ENCODE measurements around the gene OR4D10. TPM values are rescaled to one million over a fixed set of nuclear protein-coding genes. Genes with fewer than 3 reads are reported as not detected.

OR4D10 gene
- total RNA-seq, 1 experiment from 2014 or later, result not detected

GRCh38 chr11:59456661-59457060, 16.5 kb upstream of the OR4D10 start, which contains the start of gene OR4D6:
OR4D6 (plus strand) TSS chr11:59456961; CDS start chr11:59456961, 0 bp downstream.
- ChIA-PET CTCF (no interaction called here), POLR2A (no interaction called here)
- DNase-seq, result no peak
- Histone ChIP-seq H3K4me3 (ENCODE audit: low read depth, low read length) (no peak within 1 kb of the TSS), H3K9me3 (peaks cover 5% of the 10 kb centered on the region), H3K36me3 (ENCODE audit: control insufficient read depth, insufficient read depth, low read length) (no peaks in the 10 kb centered on the region), H3K4me1 (no peaks in the 10 kb centered on the region), H3K27me3 (replicated peaks; ENCODE audit: control insufficient read depth, insufficient read depth, low read length) (no peaks in the 10 kb centered on the region)
- no peaks in the 10 kb centered on the region for H3K36me3 Mint-ChIP-seq (ENCODE audit: insufficient read depth, unreplicated experiment)
- peaks cover 6% of the 10 kb centered on the region for H3K27me3 Mint-ChIP-seq (ENCODE audit: insufficient read depth, unreplicated experiment)
- no peak within 1 kb of the TSS for H3K27ac Mint-ChIP-seq (ENCODE audit: unreplicated experiment)
- TF ChIP-seq, protein P1, sequence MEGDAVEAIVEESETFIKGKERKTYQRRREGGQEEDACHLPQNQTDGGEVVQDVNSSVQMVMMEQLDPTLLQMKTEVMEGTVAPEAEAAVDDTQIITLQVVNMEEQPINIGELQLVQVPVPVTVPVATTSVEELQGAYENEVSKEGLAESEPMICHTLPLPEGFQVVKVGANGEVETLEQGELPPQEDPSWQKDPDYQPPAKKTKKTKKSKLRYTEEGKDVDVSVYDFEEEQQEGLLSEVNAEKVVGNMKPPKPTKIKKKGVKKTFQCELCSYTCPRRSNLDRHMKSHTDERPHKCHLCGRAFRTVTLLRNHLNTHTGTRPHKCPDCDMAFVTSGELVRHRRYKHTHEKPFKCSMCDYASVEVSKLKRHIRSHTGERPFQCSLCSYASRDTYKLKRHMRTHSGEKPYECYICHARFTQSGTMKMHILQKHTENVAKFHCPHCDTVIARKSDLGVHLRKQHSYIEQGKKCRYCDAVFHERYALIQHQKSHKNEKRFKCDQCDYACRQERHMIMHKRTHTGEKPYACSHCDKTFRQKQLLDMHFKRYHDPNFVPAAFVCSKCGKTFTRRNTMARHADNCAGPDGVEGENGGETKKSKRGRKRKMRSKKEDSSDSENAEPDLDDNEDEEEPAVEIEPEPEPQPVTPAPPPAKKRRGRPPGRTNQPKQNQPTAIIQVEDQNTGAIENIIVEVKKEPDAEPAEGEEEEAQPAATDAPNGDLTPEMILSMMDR (IDR thresholded peaks at IDR 0.05; ENCODE audit: insufficient read depth in 1 of 2, low read depth in 1 of 2, low read length in 1 of 2, severe bottlenecking in 1 of 2, unreplicated experiment in 1 of 2), result no peak
- H3K4me1 Mint-ChIP-seq (ENCODE audit: low read depth, unreplicated experiment), result peaks cover 7% of the 10 kb centered on the region
- no peak within 1 kb of the TSS for H3K4me3 Mint-ChIP-seq (ENCODE audit: unreplicated experiment)
- H3K9me3 Mint-ChIP-seq (ENCODE audit: unreplicated experiment), result peaks cover 11% of the 10 kb centered on the region
- no TSS peak for BruUV-seq (replicated peaks)
- intact Hi-C loops (cut with micrococcal nuclease; ENCODE audit: unreplicated experiment), result no loop called here

GRCh38 chr11:59459916-59460315, 13.2 kb upstream of the OR4D10 start:
- H3K9me3 ChIP-seq, result peaks cover 5% of the 10 kb centered on the region
- POLR2A ChIA-PET, result no interaction called here

GRCh38 chr11:59463190-59463641, 9.9 kb upstream of the OR4D10 start:
- H3K9me3 Mint-ChIP-seq (ENCODE audit: unreplicated experiment), result no peaks in the 10 kb centered on the region
- ChIA-PET POLR2A (no interaction called here), CTCF (no interaction called here)
- H3K4me3 Mint-ChIP-seq (ENCODE audit: unreplicated experiment), result no peak overlapping the region
- no peak for DNase-seq
- BruUV-seq (replicated peaks), result no TSS peak
- TF ChIP-seq, protein P1 (IDR thresholded peaks at IDR 0.05; ENCODE audit: insufficient read depth in 1 of 2, low read depth in 1 of 2, low read length in 1 of 2, severe bottlenecking in 1 of 2, unreplicated experiment in 1 of 2), result no peak
- H3K9me3 ChIP-seq, result peaks cover 5% of the 10 kb centered on the region
- no peak overlapping the region for H3K27ac Mint-ChIP-seq (ENCODE audit: unreplicated experiment)
- H3K27me3 Mint-ChIP-seq (ENCODE audit: insufficient read depth, unreplicated experiment), result peaks cover 9% of the 10 kb centered on the region
- no peaks in the 10 kb centered on the region for H3K36me3 Mint-ChIP-seq (ENCODE audit: insufficient read depth, unreplicated experiment)
- H3K4me1 Mint-ChIP-seq (ENCODE audit: low read depth, unreplicated experiment), result no peaks in the 10 kb centered on the region
- H3K4me1 ChIP-seq, result no peaks in the 10 kb centered on the region
- no peaks in the 10 kb centered on the region for H3K27me3 ChIP-seq (replicated peaks; ENCODE audit: control insufficient read depth, insufficient read depth, low read length)
- H3K36me3 ChIP-seq (ENCODE audit: control insufficient read depth, insufficient read depth, low read length), result no peaks in the 10 kb centered on the region
- H3K4me3 ChIP-seq (ENCODE audit: low read depth, low read length), result no peak overlapping the region
- intact Hi-C loops (cut with micrococcal nuclease; ENCODE audit: unreplicated experiment), result no loop called here

More at GRCh38 chr11:59459916-59460315, 13.2 kb upstream of the OR4D10 start:
- H3K4me3 ChIP-seq (ENCODE audit: low read depth, low read length), result no peak overlapping the region
- Mint-ChIP-seq H3K9me3 (ENCODE audit: unreplicated experiment) (peaks cover 11% of the 10 kb centered on the region), H3K4me1 (ENCODE audit: low read depth, unreplicated experiment) (peaks cover 7% of the 10 kb centered on the region), H3K36me3 (ENCODE audit: insufficient read depth, unreplicated experiment) (no peaks in the 10 kb centered on the region), H3K27ac (ENCODE audit: unreplicated experiment) (no peak overlapping the region), H3K27me3 (ENCODE audit: insufficient read depth, unreplicated experiment) (peaks cover 13% of the 10 kb centered on the region), H3K4me3 (ENCODE audit: unreplicated experiment) (no peak overlapping the region)
- no peaks in the 10 kb centered on the region for H3K4me1 ChIP-seq
- no peak for DNase-seq
- BruUV-seq (replicated peaks), result no TSS peak
- TF ChIP-seq, protein P1 (IDR thresholded peaks at IDR 0.05; ENCODE audit: insufficient read depth in 1 of 2, low read depth in 1 of 2, low read length in 1 of 2, severe bottlenecking in 1 of 2, unreplicated experiment in 1 of 2), result no peak
- no peaks in the 10 kb centered on the region for H3K36me3 ChIP-seq (ENCODE audit: control insufficient read depth, insufficient read depth, low read length)
- intact Hi-C loops (cut with micrococcal nuclease; ENCODE audit: unreplicated experiment), result no loop called here
- H3K27me3 ChIP-seq (replicated peaks; ENCODE audit: control insufficient read depth, insufficient read depth, low read length), result no peaks in the 10 kb centered on the region
- CTCF ChIA-PET, result no interaction called here
